ENCODE results near the gene CINP.

- TF ChIP-seq POLR2A (IDR thresholded peaks at IDR 0.05) (no peak), CTCF (IDR thresholded peaks at IDR 0.05) (no peak)
These were observed 28.6 kb downstream of the CINP start for GRCh38 chr14:102333795-102334705.
